Ecto neural progenitor cell (in vitro differentiated cells): ENCODE data around the gene PC.

ENCODE experiments used
- DNase-seq: peaks from one replicate; pipeline ENCODE4 v3.0.0-alpha.2; 2018; ENCODE audit warnings: low spot score

Gene PC

GRCh38 chr11:66953081-66953833 is 4.9 kb downstream of the PC start:
- DNase-seq: no peak

GRCh38 chr11:66951927-66952337 is 6.3 kb downstream of the PC start:
- DNase-seq: no peak

GRCh38 chr11:66951135-66951534 is 7.0 kb downstream of the PC start:
- no peak for DNase-seq

GRCh38 chr11:66950112-66950535 is 8.1 kb downstream of the PC start:
- no peak for DNase-seq

GRCh38 chr11:66938582-66939135 is 19.5 kb downstream of the PC start:
- no peak for DNase-seq

GRCh38 chr11:66937193-66937733 is 20.9 kb downstream of the PC start:
- DNase-seq: no peak

- DNase-seq: no peak
These were observed 21.9 kb downstream of the PC start for GRCh38 chr11:66936311-66936711.

- DNase-seq: no peak
These were observed 23.0 kb downstream of the PC start for GRCh38 chr11:66934950-66935779.

GRCh38 chr11:66933531-66933930 is 24.7 kb downstream of the PC start:
- no peak for DNase-seq

GRCh38 chr11:66932543-66932942 is 25.6 kb downstream of the PC start:
- no peak for DNase-seq

- DNase-seq: no peak
These were observed 28.4 kb downstream of the PC start for GRCh38 chr11:66929753-66930152.

- no peak for DNase-seq
These were observed 33.9 kb downstream of the PC start for GRCh38 chr11:66924272-66924671.

GRCh38 chr11:66922551-66922950 is 35.6 kb downstream of the PC start:
- no peak for DNase-seq

- no peak for DNase-seq
These were observed 37.0 kb downstream of the PC start for GRCh38 chr11:66920978-66921784.

GRCh38 chr11:66919923-66920322 is 38.3 kb downstream of the PC start:
- DNase-seq: no peak

GRCh38 chr11:66918741-66919140 is 39.4 kb downstream of the PC start:
- DNase-seq: no peak

- DNase-seq: peak; percentile 53
These were observed 42.3 kb downstream of the PC start for GRCh38 chr11:66915866-66916265.

GRCh38 chr11:66915046-66915832 is 42.9 kb downstream of the PC start:
- DNase-seq: peak; percentile 50

GRCh38 chr11:66914505-66914904 is 43.7 kb downstream of the PC start:
- no peak for DNase-seq

GRCh38 chr11:66912911-66913310 is 45.3 kb downstream of the PC start:
- DNase-seq: no peak

GRCh38 chr11:66912361-66912760 is 45.8 kb downstream of the PC start:
- no peak for DNase-seq
